NCI-H460 (cell line): ENCODE data around the gene PXDN. TPM values are rescaled to one million over a fixed set of nuclear protein-coding genes. Genes with fewer than 3 reads are reported as not detected.

ENCODE experiments used
- DNase-seq: peaks from one replicate; pipeline ENCODE4 v3.0.0-alpha.2; 2016; ENCODE audit warnings: low read depth; ENCODE audit errors: extremely low read depth
- total RNA-seq: library from RNA; depleted of rRNA; stranded (reverse); fragments of >200 nt; shearing (Covaris generic); gene quantifications from 2 replicates; pipeline ENCODE4 v1.2.3, GENCODE V29; 2014

PXDN gene
- total RNA-seq, 1 experiment from 2014 or later, result 25.1 TPM

DNA sequence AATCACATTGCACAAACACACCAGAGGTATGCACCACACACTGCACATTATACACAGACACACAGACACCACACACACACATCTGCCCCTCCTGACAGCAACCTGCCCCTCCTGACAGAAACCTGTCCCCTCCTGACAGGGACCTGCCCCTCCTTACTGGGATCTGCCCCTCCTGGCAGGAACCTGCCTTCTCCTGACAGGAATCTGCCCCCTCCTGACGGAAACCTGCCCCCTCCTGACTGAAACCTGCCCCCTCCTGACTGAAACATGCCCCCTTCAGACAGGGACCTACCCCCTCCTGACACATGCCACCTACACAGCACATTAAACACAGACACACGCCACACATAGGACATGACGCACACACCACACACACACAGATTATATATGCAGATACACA, 88.9 kb downstream of the PXDN start:
- DNase-seq, result no peak

DNA sequence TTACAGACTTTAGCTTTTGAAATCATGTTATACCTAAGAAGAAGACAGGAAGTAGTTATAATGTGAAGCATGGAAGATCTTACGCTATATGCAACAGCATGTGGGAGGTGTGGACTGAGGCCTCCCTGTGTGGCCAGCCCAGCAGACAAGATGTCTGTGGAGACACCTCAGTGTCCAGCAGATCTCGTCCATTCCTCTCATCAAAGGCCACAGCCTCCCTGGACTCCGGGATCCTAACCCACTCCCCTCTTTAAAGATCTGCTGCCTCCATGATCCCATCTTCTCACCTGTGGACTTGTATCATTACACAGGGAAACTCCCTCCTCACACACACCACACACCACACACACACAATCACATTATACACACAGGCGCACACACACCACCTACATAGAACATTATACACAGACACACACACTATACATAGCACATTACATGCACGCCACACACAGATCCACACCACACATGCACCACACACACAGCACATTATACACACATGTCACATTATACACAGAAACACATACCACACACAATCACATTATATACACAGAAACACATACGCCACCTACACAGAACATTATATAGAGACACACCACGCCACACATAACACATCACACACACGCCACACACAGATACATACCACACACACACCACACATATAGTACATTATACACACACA, 89.5 kb downstream of the PXDN start:
- DNase-seq, result no peak

DNA sequence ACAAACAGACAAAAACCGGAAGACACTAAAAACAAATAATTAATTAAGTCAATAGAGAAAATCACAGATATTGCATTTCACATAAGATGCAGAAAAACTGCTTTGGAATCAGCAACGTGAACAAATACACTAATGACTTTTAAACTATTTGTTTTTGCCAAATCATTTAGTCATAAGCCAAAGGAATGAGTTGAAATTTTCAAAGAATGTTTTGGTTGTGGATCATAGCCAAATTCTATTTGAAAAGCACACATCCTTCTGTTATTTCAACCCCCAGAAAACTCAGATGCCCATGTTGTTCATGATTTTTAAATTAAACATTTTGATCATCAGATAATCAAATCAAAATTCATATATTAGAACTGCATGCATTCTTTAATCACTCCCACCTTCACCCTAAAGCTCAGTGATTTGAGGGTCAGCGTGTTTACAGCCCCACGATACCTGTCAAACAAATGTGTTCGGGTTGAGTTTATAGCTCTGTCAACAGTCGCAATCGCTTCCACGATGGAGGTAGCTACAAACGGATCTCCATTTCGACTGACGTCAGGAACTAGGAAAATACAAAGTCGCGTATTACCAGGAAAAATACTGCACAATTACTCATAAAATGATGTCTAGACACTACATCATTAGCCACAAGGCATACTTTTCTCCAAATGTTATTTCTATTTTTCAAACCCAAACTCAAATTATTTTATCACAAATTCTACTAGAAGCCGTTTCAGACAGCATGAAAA, 90.2 kb downstream of the PXDN start:
- DNase-seq, result no peak

DNA sequence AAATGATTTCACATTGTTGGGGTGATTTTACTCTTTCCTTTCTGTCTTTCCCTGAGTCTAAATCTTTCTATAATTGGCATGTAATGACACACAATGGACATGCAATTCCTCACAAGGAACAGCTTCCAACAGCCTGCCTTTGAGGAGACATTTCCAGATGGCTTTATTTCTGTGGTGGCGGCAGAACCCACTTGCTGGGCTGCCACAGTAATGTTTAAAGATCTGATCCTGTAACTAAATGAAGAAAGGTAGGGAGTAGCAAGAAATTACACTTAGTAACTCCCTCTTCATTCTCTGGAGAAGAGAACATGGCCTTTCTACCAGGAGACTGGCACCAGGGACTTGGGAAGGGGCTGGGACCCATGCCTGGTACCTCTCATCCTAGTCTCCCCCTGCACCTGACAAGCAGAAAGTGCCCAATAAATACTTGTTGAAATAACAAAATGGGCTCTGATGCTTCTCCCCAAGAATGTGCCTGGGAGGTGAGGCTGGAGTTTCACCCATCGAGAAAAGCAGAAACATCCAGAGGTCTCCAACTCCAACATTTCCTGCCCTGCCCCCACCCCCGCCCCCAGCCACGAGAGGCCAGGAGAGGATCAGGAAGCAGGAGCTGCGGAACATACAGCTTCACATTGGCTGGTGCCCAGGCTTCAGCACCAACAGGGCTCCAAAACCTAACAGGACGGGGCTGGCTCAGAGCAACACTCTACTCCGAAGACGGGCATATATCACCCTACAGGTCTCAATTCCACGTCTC, 92.1 kb downstream of the PXDN start:
- no peak for DNase-seq

DNA sequence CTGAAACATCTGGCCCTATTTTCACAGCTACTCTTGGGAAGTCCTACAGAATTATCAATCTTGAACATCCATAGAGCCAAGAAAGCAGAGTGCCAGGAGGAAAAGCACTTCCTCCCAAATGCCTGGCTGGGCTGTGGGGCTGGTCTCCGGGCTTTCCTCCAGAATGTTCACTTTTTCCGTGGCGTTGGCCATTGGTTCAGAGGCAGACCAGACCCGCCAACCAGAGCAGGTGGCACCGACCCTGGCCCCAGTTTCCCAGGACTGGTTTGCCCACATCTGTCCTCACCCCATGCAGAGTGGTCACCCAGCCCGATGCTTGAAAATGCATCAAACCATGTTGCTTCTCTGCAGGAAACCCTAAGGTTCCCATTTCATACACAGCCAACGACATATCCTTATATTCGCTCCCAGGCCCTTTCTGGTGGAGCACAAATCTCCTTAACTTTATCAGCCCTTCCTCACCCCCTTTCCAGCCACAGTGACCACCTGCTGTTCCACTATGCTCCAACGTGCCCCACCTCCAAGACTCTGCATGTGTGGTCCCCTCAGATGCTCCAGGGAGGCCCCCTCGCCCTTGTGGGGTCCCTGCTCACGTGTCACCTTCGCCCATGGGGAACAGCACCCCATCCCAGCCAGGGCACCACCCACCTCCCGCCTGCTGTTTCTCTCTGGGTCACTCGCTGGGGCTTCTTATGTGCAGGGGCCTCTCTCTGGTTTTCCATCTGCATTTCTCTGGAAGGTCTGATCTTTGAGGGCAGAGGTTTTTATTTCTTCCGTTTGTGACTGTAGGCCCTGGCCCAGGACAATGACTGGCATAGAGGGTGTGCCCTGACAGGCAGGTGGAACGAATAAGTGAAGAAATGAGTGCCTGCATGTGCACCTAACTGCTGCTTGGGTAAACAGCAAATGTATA, 92.9 kb downstream of the PXDN start:
- no peak for DNase-seq

DNA sequence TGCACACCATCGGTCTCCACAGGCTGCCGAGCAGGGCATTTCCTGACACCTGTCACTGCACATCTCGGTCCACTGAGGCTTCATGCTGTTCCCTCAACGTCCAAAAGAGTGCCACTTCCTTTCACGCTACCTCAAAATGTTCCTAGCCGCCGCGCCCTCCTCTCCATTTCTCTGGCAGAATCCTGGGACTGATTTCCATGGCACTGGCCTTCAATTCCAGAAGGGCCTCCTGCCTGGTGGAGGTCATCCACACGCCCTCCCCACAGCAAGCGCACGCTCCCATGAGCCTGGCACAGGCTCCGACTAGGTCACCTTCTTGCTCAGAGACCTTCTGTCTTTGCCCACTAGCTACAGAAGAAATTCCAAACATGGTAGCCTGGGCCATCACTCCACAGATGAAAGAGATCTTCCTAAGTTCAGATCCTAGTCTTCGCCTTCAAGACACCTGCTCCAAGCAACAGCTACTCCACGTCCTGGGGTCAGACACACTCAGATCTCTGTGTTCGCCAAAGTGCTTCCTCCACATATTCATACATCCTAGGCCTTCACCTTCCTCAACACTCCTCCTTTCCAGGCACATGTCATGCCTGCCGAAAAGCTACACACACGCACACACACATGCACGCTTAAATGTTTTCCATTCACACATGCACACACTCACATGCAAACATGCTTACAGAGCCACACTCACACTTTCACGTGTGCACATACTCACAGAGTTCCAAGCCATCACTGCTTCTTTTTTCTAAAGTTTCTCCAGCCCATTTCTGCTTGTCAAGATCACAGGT, 94.0 kb downstream of the PXDN start:
- no peak for DNase-seq

DNA sequence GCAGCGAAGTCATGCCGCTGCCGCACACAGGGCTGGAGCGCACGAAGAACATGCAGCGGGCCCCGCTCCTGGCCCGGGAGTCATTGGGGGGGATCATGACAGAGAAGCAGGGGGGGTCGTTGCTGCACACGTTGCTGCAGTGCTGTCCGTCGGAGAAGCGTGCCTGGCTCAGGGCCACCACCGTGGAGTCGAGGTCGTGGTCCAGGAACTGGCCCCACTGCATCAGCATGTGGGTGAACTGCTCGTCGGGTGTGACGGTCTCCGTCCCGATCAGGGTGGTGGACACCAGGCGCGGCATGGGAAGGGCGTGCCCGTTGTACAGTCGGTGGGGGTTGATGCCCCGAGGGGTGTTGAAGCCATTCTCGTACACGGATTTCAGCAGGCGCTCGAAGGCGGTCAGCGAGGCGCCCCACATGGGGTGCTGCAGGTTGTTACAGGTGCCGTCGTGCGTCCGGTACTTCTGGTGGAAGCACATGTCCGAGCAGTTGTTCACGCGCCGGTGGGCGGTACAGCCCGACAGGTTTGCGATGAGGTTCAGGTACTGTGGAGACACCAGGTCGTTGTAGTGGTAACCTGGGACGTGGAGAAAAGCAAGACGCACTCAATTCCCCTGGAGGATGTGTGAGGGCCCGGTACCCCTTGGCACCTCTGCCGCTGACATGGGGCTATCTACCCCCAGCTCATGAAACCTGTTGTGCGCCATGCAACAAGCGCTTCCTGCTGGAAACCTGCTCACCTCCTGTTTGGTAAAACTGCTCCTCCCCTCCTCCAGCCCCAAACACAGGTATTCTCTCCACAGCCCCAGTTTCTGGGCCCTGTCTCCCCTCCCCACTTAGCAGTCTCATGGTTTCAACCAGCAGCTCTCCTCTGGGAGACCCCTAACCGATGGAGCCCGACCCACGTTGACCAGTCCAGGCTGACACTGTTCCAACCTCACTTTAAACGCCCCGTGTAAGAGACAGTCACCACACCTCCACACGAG, 94.9 kb downstream of the PXDN start:
- DNase-seq, result no peak

DNA sequence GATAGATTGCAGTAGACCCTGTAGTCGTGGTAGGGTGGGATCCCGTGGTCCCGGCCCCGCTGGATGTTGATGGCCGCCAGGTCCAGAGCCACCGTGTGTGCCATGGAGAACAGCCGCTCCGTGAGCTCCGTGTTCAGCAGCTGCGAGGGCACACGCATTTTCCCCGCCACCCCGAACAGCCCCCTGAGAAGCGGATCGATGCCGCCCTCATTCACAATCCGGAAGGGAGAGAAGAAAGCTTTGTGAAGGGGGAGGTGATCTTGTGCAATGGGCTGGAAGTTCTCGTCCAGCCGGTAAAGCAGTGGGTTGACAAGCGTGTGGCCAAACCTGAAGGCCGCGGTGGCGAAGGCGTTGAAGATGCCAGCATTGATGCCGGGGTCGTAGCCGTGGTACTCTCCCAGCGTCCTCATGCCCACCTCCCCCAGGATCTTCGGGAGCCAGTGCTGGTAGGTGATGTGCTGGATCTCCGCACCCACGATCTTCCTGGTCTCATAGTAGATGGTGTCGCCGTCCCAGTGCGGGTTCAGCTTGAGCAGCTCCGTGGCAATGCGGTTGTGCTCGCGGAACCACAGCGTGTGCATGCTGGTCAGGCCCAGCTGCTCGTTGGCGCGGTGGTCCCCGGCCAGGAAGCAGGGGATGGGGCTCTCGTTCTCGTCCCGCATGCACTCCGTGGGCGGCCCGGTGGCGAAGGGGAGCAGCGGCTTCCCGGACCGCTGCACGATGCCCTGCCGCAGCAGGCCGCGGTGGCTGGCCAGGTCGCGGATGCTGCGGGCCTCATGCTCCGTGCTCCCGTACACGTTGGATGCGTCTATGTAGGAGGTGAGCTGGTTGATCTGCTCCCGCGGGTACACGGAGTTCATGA, 95.8 kb downstream of the PXDN start:
- no peak for DNase-seq

DNA sequence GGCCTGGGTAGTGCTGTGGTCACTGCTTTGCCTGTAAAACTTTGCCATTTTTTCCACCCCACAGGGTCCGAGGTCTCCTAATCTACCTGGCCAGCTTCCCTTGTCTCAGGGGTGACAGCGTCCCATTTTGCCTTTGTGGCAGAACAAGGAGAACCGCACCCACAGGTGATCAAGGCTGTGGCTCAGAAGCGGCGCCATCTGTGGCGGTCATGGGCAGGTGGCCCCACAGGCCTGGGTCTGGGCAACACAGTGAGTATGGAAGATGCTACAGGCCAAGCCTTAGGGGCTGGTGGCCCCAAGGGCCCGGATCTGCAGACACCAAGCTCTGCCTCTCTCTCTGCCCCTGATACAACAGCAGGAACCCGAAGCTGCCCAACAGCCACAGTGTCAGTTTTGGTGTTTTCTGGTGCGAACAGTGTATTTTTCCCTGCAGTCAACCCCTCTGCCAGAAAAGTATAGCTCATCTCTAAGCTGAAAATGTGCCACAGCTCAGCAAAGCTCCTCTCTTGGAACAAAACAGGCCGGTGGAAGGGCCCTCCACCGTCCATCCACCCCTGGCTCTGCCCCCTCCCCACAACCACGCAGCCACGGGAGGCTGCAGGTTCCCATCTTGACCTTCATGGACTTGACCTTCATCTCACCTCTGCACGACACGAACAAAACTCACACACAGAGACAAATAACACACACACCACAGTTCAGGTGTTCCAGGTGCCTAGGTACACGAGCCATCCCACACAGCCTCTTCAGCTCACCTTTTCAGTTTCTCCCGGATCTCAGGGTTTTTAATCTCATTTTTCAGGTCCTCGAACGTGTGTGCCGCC, 96.7 kb downstream of the PXDN start:
- no peak for DNase-seq

DNA sequence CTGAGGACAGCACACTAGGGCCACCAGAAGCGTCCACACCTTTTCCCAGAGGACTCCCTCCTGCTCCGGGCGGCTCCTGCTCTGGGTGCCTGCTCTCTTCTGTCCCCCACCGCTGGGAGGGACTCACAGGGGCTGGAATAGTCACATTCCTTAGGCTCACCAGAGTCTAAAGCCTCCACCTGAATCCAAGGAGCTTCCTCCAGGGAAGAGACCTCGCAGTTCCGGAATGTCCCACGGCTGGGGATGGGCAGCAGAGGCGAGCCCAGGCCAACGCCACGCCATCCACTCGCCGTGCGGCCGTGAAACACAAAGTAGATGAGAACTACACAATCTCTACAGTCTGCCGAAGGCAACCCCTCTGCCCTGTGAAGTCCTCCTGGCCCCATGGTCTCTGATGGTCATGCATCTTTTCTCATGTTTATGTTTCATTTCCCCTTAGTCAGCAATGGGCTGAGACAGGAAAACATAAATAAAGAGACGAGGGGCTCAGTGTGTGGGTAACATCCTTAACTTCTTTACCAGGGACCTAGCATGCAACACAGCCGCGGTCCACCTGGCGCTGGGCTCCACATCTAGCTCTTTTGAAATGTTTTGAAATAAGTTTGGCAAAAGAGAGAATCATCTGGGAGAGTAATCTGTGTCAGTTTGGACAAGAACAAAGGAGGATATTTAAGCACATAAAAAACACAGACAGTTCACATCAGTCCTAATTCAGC, 98.4 kb downstream of the PXDN start:
- no peak for DNase-seq

DNA sequence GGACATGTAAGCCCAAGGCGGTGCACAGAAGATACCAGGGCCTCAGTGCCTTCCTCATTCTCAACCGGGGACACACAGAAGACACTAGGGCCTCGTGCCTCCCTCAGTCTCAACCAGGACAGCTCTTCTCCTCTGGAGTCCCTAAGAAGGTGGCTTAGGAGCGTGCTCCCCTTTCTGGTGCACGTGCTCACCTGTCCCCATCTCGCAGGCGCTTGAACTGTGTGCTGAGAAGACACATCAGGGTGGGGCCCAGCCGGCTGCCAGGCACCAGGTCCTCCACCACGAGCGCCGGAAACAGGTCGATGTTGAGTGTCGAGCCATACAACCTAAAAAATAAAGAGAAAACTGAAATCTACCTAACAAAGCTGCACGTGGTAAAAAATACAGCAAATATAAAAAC, 99.9 kb downstream of the PXDN start:
- DNase-seq, result no peak

DNA sequence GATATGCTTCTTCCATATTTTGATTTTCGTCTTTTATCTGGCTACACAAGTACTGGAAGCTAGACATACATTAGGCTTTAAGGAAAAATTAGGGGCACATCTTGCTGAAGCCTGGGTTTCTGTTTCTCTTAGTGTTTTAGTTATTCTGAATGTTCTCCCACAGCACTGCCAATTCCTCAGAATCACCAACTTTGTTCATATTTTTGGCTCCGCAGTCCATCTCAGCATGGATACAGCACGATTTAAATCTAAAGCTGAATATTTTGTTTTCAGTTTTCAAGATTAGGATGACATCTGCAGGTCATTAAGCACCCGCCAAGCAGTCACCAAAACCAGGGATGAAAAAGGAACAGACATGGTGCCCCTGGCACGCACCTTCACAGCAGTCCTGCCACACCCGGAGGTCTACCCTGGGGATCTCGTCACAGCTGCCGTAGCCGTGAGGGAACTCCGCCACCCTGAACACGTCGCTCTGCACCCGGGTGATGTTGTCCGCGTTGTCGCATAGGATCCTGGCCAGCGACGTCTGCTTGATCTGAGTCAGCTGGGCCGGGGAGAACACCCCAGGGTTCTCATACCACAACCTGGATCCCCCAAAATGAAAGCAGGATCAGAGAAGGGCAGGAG, 101.2 kb downstream of the PXDN start:
- DNase-seq, result no peak

DNA sequence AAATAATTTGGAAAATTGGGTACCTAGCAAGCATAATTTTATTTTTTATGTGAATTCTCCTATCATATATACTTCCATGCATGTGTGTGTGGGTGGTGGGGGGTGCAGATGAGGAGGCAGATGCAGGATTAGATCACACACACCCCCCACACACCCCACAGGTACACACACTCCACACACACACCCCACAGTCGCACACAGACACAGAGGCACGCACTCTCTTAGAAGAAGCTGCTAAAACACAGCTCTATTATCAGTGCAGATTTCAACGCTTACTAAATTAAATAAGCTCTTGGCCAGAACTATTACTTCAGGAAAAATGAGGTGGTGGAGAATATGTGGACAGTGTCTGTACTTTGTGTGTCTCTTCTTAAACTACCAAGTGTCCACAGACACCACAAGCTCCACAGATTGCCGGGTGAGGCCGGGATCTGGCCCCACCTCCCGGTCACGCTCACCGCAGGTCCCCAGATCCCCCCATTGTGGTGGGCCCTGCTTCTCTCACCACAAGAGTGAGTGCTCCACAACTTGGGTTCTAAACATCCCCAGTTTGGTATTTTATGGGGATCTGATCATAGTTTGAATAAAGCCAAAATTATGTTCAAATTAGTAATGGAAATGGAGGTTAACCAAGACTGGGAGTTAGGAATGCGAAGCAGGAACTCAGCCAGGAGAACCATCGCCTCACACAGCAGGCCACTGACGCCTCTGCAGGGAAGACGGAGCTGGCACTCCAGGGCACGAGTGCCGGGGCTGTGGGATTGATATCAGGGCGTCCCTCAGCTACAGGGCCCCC, 102.1 kb downstream of the PXDN start:
- DNase-seq, result no peak

DNA sequence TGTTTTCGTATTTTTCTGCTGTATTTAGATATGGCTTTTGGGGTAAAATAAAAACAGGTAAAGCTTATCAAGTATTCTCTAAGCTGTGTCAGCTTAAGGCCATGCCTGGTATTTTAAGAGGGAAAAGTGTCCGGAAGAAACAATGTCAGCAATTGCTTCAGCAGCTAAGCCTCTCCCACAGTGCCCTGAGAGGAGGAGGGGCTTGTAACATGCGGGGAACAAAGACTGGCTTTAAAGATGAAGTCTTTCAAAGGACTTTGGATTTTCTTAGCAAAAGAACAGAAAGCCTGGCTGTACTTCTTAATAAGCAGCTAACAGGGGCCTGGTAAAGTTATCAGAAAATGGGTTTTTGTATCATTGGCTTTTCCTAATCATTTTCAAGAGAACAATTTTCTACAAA, 102.8 kb downstream of the PXDN start:
- no peak for DNase-seq
